GM12865 (cell line): ENCODE results near the gene OR4E1.
A peak's percentile ranks its signal among the peaks of the same experiment; 100 is the strongest.

Experiments
- DNase-seq: peaks from one replicate; pipeline ENCODE4 v3.0.0; 2010; ENCODE audit warnings: low read depth
- H3K4me3 ChIP-seq: 2 replicates; pipeline ENCODE4 v1.5.1; 2011; ENCODE audit warnings: mild to moderate bottlenecking, low read depth, low read length, control low read depth
- CTCF ChIP-seq: IDR thresholded peaks from 2 replicates; pipeline ENCODE4 v1.5.1; 2011; ENCODE audit warnings: low read length, control low read depth, low read depth, inconsistent platforms; ENCODE audit not compliant: insufficient read depth; ENCODE audit errors: missing control alignments

Gene OR4E1

GRCh38 chr14:21673718-21674117, at the start of gene OR4E1:
TSS of gene OR4E1 (minus strand) at chr14:21673818. CDS start at chr14:21670935, 2,883 bp downstream.
- DNase-seq: no peak
- H3K4me3 ChIP-seq: no peak within 1 kb of the TSS
- no peak for TF ChIP-seq CTCF

- DNase-seq: no peak
- TF ChIP-seq CTCF: no peak
- H3K4me3 ChIP-seq: no peak overlapping the region
Measured at GRCh38 chr14:21721504-21721903, 47.9 kb upstream of the OR4E1 start.

- TF ChIP-seq CTCF: no peak
- no peak for DNase-seq
- H3K4me3 ChIP-seq: no peak overlapping the region
Measured at GRCh38 chr14:21719841-21720240, 46.2 kb upstream of the OR4E1 start.

GRCh38 chr14:21714318-21714929, 40.8 kb upstream of the OR4E1 start:
- no peak overlapping the region for H3K4me3 ChIP-seq
- DNase-seq: no peak
- no peak for TF ChIP-seq CTCF

- no peak for DNase-seq
- no peak overlapping the region for H3K4me3 ChIP-seq
- TF ChIP-seq CTCF: no peak
Measured at GRCh38 chr14:21712036-21712435, 38.4 kb upstream of the OR4E1 start.

GRCh38 chr14:21711360-21711961, 37.8 kb upstream of the OR4E1 start:
- peak; percentile 74 for TF ChIP-seq CTCF
- DNase-seq: peak; percentile 53
- no peak overlapping the region for H3K4me3 ChIP-seq

- no peak for TF ChIP-seq CTCF
- no peak overlapping the region for H3K4me3 ChIP-seq
- DNase-seq: no peak
Measured at GRCh38 chr14:21704338-21704737, 30.7 kb upstream of the OR4E1 start.
